Measurements from ENCODE around the gene ALDH3A1. TPM values are rescaled to one million over a fixed set of nuclear protein-coding genes. Genes with fewer than 3 reads are reported as not detected.

ALDH3A1 gene
- total RNA-seq, 1 donor from 2014 or later: not detected

DNA sequence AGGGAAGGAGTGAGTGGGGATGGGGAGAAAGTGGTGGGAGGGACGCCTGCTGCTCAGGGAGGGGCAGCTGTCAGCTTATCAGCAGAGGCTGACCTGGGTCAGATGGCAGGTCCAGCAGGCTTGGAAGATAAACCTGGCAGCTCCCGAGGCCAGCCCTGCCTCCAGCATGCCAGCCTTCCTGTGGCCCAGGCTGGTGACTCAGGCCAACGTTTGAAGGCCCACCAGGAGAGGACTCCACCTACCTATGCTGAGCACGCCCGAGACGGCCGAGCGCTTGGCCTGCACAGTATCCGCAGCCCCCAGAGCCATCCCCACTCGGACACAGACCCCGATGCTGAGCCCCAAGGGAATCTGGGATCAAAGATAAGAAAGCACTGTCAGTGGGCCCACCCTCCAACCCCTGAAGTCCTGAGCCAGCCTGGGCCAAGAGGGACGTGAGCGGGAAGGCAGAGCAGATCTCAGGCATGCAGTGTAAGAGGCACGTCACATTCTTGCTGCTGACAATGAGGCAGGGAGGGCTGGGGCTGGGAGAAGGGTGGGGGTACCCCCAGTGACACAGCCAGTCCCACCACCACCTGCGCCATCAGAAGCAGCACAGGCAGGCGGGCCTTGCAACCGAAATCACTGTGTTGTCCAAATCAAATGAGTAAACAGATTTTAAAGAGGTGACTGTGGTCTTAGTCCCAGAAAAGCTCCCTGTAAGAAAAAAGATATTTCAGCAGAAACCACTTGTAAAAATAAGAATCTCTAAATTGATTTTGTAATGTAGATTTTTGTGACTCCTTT, 44.1 kb downstream of the ALDH3A1 start:
- Mint-ChIP-seq H3K36me3 (ENCODE audit: low read depth) (no peaks in the 10 kb centered on the region), H3K4me1 (peaks cover 33% of the 10 kb centered on the region), H3K27me3 (ENCODE audit: low read depth) (no peaks in the 10 kb centered on the region), H3K9me3 (no peaks in the 10 kb centered on the region), H3K27ac (ENCODE audit: unreplicated experiment) (no peak overlapping the region), H3K4me3 (no peak overlapping the region)
- TF ChIP-seq, protein P1, sequence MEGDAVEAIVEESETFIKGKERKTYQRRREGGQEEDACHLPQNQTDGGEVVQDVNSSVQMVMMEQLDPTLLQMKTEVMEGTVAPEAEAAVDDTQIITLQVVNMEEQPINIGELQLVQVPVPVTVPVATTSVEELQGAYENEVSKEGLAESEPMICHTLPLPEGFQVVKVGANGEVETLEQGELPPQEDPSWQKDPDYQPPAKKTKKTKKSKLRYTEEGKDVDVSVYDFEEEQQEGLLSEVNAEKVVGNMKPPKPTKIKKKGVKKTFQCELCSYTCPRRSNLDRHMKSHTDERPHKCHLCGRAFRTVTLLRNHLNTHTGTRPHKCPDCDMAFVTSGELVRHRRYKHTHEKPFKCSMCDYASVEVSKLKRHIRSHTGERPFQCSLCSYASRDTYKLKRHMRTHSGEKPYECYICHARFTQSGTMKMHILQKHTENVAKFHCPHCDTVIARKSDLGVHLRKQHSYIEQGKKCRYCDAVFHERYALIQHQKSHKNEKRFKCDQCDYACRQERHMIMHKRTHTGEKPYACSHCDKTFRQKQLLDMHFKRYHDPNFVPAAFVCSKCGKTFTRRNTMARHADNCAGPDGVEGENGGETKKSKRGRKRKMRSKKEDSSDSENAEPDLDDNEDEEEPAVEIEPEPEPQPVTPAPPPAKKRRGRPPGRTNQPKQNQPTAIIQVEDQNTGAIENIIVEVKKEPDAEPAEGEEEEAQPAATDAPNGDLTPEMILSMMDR (conservative IDR thresholded peaks at IDR 0.05): no peak
- no peak for DNase-seq (ENCODE audit: low read depth, low spot score)

DNA sequence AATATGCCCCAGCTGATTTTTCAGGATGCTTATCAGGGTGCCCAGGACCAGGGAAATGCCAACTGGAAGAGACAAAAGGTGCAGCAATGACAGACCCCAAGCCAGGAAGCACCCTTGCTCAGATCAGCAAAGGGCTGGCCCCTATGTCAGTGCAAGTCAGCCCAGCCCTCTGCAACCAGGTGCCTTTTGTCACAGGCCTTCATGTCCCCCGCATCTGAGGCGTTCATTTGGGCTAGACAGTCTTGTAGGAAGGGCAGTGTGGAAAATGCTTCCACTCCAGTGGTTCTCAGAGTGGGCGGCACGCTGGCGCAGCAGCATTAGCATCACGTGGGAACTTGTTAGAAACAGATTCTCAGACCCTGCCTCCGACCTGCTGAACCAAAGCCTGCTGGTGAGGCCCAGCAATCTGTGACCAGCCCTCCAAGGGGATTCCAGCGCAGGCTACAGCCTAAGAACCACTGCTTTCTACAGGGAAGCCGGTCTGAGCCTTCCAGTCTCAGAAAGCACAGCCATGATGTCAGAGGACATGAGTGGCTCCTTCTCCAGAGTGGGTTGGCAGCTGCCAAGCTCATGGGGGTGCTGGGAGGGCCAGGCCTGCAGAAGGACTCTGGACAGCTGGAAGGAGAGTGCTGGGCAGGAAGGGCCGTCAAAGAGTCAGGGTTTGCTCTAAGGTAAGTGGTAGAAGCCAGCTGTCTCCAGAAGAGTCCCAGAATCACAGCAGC, 44.8 kb downstream of the ALDH3A1 start:
- TF ChIP-seq, protein P1 (conservative IDR thresholded peaks at IDR 0.05): no peak
- Mint-ChIP-seq H3K4me3 (no peak overlapping the region), H3K27me3 (ENCODE audit: low read depth) (no peaks in the 10 kb centered on the region), H3K9me3 (no peaks in the 10 kb centered on the region), H3K27ac (ENCODE audit: unreplicated experiment) (peak overlapping the region; percentile 62), H3K36me3 (ENCODE audit: low read depth) (no peaks in the 10 kb centered on the region), H3K4me1 (peaks cover 33% of the 10 kb centered on the region)
- DNase-seq (ENCODE audit: low read depth, low spot score): no peak

DNA sequence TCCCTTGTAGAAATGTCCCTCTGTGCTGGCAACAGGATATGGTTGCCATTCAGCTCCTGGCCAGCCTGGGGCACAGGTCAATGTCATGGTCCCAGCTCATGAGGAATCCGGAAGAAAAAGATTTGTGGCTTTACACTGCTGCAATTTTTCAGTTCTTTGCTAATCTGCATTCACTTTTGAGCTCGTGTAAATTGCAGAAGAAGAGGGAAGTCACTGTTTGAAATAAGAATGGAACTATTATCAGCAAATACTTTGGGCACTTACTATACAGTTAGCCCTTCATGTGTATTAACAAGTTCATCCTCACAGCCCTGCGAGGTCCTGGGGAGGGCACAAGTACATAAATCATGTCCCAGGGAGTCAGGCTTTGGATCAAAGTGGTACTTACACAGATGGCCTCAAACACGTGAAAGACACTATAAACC, 45.9 kb downstream of the ALDH3A1 start:
- Mint-ChIP-seq H3K4me1 (peaks cover 33% of the 10 kb centered on the region), H3K9me3 (no peaks in the 10 kb centered on the region), H3K36me3 (ENCODE audit: low read depth) (no peaks in the 10 kb centered on the region), H3K4me3 (no peak overlapping the region), H3K27ac (ENCODE audit: unreplicated experiment) (no peak overlapping the region), H3K27me3 (ENCODE audit: low read depth) (no peaks in the 10 kb centered on the region)
- DNase-seq (ENCODE audit: low read depth, low spot score): no peak
- TF ChIP-seq, protein P1 (conservative IDR thresholded peaks at IDR 0.05): no peak

Other genes starting within 250 kb of the ALDH3A1 start
- 4.1 and 4.3 TPM in 2 replicates for gene SLC47A1, start 214.4 kb downstream of the ALDH3A1 start, total RNA-seq
- gene ALDH3A2, start 99.5 kb downstream of the ALDH3A1 start, total RNA-seq: 53.4 and 54.4 TPM in 2 replicates
- not detected in 2 replicates for gene SLC47A2, start 31.7 kb downstream of the ALDH3A1 start, total RNA-seq
- 30.6 and 30.7 TPM in 2 replicates for gene ULK2, start 119.6 kb upstream of the ALDH3A1 start, total RNA-seq
- gene AKAP10, start 229.5 kb upstream of the ALDH3A1 start, total RNA-seq: 22.5 and 27.1 TPM in 2 replicates

All from neural crest cell (in vitro differentiated cells).